PC-9 (cell line): ENCODE measurements around the gene ANKRD26. TPM values are rescaled to one million over a fixed set of nuclear protein-coding genes. Genes with fewer than 3 reads are reported as not detected.

Experiments used
- BruUV-seq: library from RNA; stranded (reverse); fragments of 400-500 nt; replicated peaks from 2 replicates; lab custom pipeline; 2021; lab: Mats Ljungman, UMichigan
- CTCF ChIA-PET: fragments of 300-600 bp; sonication (Branson Sonifier 250); formaldehyde crosslinking; loops from one replicate; lab custom pipeline; 2022; ENCODE audit warnings: antibody characterized with exemption; lab: Charles Lee
- POLR2A ChIA-PET: fragments of 300-600 bp; sonication (Branson Sonifier 250); formaldehyde crosslinking; loops from one replicate; lab custom pipeline; 2022; ENCODE audit warnings: antibody characterized with exemption; ENCODE audit not compliant: unreplicated experiment; lab: Charles Lee
- DNase-seq, 2 experiments: peaks; one replicate each; pipeline versions ENCODE4 v3.0.0 to v3.0.0-alpha.2; 2015 to 2022; ENCODE audit warnings: mixed read lengths in 1 of 2
- H2AFZ ChIP-seq: fragments of 200-600 bp; sonication (generic); 2 replicates; pipeline ENCODE4 v1.8.1; 2017; ENCODE audit warnings: antibody characterized with exemption
- H3F3A ChIP-seq: fragments of 200-600 bp; sonication (generic); 2 replicates; pipeline ENCODE4 v1.8.1; 2017; ENCODE audit warnings: antibody characterized with exemption, mild to moderate bottlenecking, low read depth; ENCODE audit not compliant: insufficient read depth
- H3K27ac ChIP-seq: fragments of 200-600 bp; sonication (generic); 2 replicates; pipeline ENCODE4 v1.6.1; 2016; ENCODE audit warnings: mixed run types
- H3K27me3 ChIP-seq: fragments of 200-600 bp; sonication (generic); 2 replicates; pipeline ENCODE4 v1.6.1; 2016; ENCODE audit warnings: low read depth, mixed run types; ENCODE audit not compliant: insufficient read depth
- H3K36me3 ChIP-seq: fragments of 200-600 bp; sonication (generic); 2 replicates; pipeline ENCODE4 v1.6.1; 2016; ENCODE audit warnings: low read depth, mixed run types
- H3K4me1 ChIP-seq: fragments of 200-600 bp; sonication (generic); replicated peaks from 2 replicates; pipeline ENCODE4 v1.6.1; 2016; ENCODE audit warnings: mixed run types; ENCODE audit not compliant: insufficient read depth
- H3K4me2 ChIP-seq: fragments of 200-600 bp; sonication (generic); 2 replicates; pipeline ENCODE4 v1.6.1; 2017; ENCODE audit warnings: mixed run types
- H3K4me3 ChIP-seq: fragments of 200-600 bp; sonication (generic); 2 replicates; pipeline ENCODE4 v1.6.1; 2016; ENCODE audit warnings: mixed run types
- H3K79me2 ChIP-seq: fragments of 200-600 bp; sonication (generic); 2 replicates; pipeline ENCODE4 v1.6.1; 2017; ENCODE audit warnings: low read depth, mixed run types
- H3K9me2 ChIP-seq: fragments of 200-600 bp; sonication (generic); 2 replicates; pipeline ENCODE4 v1.8.1; 2017; ENCODE audit warnings: mild to moderate bottlenecking; ENCODE audit not compliant: insufficient read depth
- H3K9me3 ChIP-seq: fragments of 200-600 bp; sonication (generic); 2 replicates; pipeline ENCODE4 v1.8.1; 2016; ENCODE audit warnings: low read depth; ENCODE audit not compliant: insufficient read depth
- H4K20me1 ChIP-seq: fragments of 200-600 bp; sonication (generic); 2 replicates; pipeline ENCODE4 v1.8.1; 2017; ENCODE audit not compliant: insufficient read depth
- EZH2 ChIP-seq: fragments of 200-600 bp; sonication (generic); IDR thresholded peaks from 2 replicates; pipeline ENCODE4 v1.8.0; 2017; ENCODE audit warnings: antibody characterized with exemption, low read depth
- intact Hi-C: fragments of 100-400 bp; cut with micrococcal nuclease; formaldehyde crosslinking; loops from one replicate; pipeline ENCODE4 v1.10.0; 2022; ENCODE audit not compliant: unreplicated experiment
- total RNA-seq: library from RNA; stranded (reverse); gene quantifications from 2 replicates; pipeline ENCODE4 v1.2.3, GENCODE V29; 2021
- TF ChIP-seq, protein P1 (sequence below): fragments of 200-600 bp; sonication (generic); conservative IDR thresholded peaks from 2 replicates; pipeline ENCODE4 v1.6.1; 2017; ENCODE audit warnings: mixed run types, antibody characterized with exemption, mild to moderate bottlenecking, moderate library complexity

ANKRD26 gene
- total RNA-seq, 1 experiment from 2014 or later, result 12.9 TPM

DNA sequence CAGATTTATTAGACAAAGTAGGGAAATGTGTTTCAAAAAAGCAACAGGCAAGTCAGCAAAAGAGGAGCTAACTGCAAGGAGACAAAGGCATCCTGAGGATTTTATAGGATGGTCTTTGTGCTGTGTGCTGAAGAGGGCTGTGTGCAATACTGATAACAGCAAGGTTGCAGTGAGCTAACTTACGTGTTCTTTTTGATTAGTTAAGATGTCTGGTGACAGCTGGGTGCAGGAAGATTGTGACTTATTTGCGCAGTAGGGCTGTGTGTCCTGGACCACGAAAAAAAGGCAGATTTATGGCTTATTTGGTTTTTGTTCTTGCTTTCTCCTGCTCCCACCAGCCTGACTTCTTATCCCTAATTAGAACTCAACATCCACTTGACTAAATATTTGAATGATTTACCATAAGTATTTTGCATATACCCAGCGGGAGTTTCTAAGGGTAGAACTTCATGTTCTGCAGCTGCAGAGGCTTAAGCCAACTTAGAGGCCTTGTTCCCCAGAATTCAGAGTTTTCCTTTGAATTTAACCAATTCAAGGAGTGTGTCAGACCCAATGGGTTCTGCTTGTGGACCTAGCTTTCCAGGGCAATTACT is 119.0 kb downstream of the ANKRD26 start:
- H3K36me3 ChIP-seq, result no peaks in the 10 kb centered on the region
- no peaks in the 10 kb centered on the region for H3K27me3 ChIP-seq
- no peaks in the 10 kb centered on the region for H3K9me3 ChIP-seq
- no peak for DNase-seq
- BruUV-seq, result no TSS peak
- H3K4me3 ChIP-seq, result no peak overlapping the region
- intact Hi-C loops, result no loop called here
- H4K20me1 ChIP-seq, result no peaks in the 10 kb centered on the region
- no peaks in the 10 kb centered on the region for H3K9me2 ChIP-seq
- no peaks in the 10 kb centered on the region for H3F3A ChIP-seq
- ChIA-PET POLR2A (no interaction called here), CTCF (no interaction called here)
- H3K4me2 ChIP-seq, result no peak overlapping the region
- TF ChIP-seq, protein P1, sequence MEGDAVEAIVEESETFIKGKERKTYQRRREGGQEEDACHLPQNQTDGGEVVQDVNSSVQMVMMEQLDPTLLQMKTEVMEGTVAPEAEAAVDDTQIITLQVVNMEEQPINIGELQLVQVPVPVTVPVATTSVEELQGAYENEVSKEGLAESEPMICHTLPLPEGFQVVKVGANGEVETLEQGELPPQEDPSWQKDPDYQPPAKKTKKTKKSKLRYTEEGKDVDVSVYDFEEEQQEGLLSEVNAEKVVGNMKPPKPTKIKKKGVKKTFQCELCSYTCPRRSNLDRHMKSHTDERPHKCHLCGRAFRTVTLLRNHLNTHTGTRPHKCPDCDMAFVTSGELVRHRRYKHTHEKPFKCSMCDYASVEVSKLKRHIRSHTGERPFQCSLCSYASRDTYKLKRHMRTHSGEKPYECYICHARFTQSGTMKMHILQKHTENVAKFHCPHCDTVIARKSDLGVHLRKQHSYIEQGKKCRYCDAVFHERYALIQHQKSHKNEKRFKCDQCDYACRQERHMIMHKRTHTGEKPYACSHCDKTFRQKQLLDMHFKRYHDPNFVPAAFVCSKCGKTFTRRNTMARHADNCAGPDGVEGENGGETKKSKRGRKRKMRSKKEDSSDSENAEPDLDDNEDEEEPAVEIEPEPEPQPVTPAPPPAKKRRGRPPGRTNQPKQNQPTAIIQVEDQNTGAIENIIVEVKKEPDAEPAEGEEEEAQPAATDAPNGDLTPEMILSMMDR, result no peak
- no peak for TF ChIP-seq EZH2
- H3K79me2 ChIP-seq, result no peaks in the 10 kb centered on the region
- no peaks in the 10 kb centered on the region for H3K4me1 ChIP-seq
- no peak overlapping the region for H2AFZ ChIP-seq
- H3K27ac ChIP-seq, result no peak overlapping the region

DNA sequence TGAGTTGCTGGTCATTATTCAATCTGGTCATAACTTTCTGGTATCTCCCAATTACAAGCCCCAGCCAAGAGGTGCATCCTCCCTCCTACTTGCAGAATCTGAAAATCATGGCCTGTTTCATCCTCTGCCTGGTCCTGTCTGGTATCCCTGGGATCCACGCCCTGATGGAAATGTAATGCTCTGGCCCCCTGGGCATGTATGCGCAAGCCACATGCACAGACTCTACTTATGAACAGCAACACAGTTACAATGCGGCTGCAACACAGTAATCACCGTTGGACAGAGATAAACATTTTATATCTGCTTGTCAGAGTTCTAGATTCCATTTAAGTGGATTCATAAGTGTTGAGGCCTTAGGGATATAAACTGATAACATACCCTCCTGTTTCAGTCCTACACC is 121.8 kb downstream of the ANKRD26 start:
- no peaks in the 10 kb centered on the region for H3F3A ChIP-seq
- no peak overlapping the region for H3K4me3 ChIP-seq
- TF ChIP-seq, protein P1, result no peak
- no peak for TF ChIP-seq EZH2
- no peaks in the 10 kb centered on the region for H3K9me2 ChIP-seq
- no peaks in the 10 kb centered on the region for H3K79me2 ChIP-seq
- H3K36me3 ChIP-seq, result no peaks in the 10 kb centered on the region
- no peaks in the 10 kb centered on the region for H3K27me3 ChIP-seq
- H3K27ac ChIP-seq, result no peak overlapping the region
- H3K4me2 ChIP-seq, result no peak overlapping the region
- no peaks in the 10 kb centered on the region for H4K20me1 ChIP-seq
- CTCF ChIA-PET, result no interaction called here
- no peak for DNase-seq
- intact Hi-C loops, result no loop called here
- no peaks in the 10 kb centered on the region for H3K4me1 ChIP-seq
- H2AFZ ChIP-seq, result no peak overlapping the region
- BruUV-seq, result no TSS peak
- no peaks in the 10 kb centered on the region for H3K9me3 ChIP-seq
- POLR2A ChIA-PET, result no interaction called here

DNA sequence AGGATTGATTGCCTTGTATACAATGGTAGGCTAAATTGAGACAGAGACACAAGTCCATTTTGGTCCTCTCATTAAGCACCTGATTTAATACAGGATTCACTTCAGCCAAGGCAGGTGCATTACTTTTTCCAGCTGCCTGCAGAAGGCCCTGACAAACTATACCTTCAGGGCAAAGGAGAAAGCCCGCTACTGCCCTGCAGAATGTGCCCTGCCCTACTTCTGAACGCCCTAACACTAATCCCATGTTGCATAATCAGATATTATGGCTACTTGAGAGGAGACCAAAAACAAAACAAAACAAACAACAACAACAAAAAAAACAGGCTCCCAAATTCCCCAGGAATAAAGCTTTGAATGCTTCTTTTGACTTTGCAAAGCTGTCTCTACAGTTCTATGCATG is 122.7 kb downstream of the ANKRD26 start:
- CTCF ChIA-PET, result no interaction called here
- Histone ChIP-seq H3K4me1 (no peaks in the 10 kb centered on the region), H3K9me3 (no peaks in the 10 kb centered on the region), H3K4me2 (no peak overlapping the region), H3F3A (no peaks in the 10 kb centered on the region), H3K4me3 (no peak overlapping the region), H4K20me1 (no peaks in the 10 kb centered on the region), H3K27me3 (no peaks in the 10 kb centered on the region), H2AFZ (no peak overlapping the region), H3K36me3 (no peaks in the 10 kb centered on the region), H3K9me2 (no peaks in the 10 kb centered on the region), H3K27ac (no peak overlapping the region), H3K79me2 (no peaks in the 10 kb centered on the region)
- intact Hi-C loops, result no loop called here
- BruUV-seq, result no TSS peak
- no peak for TF ChIP-seq EZH2
- TF ChIP-seq, protein P1, result no peak
- DNase-seq, result no peak
- POLR2A ChIA-PET, result no interaction called here
